ENCODE results near the gene KLHL40. TPM values are rescaled to one million over a fixed set of nuclear protein-coding genes. Genes with fewer than 3 reads are reported as not detected.

KLHL40 gene
- total RNA-seq, 1 donor, result not detected

GRCh38 chr3:42690766-42691680 lies 5.7 kb downstream of the KLHL40 start:
- H3K4me2 ChIP-seq (ENCODE audit: insufficient read depth, low read length), result no peak overlapping the region
- H4K20me1 ChIP-seq (ENCODE audit: insufficient read depth, low read length), result no peaks in the 10 kb centered on the region
- no peak overlapping the region for H3K4me3 ChIP-seq (ENCODE audit: insufficient read depth, low read length)
- H2AFZ ChIP-seq (ENCODE audit: low read length), result no peak overlapping the region
- peaks cover 22% of the 10 kb centered on the region for H3K27me3 ChIP-seq (ENCODE audit: insufficient read depth, low read length)
- peak; percentile 80 for DNase-seq (ENCODE audit: insufficient read length, low spot score, missing footprints)
- H3K36me3 ChIP-seq (ENCODE audit: insufficient read depth, low read length), result no peaks in the 10 kb centered on the region
- no peaks in the 10 kb centered on the region for H3K4me1 ChIP-seq (ENCODE audit: insufficient read depth, low read length)
- no peak overlapping the region for H3K27ac ChIP-seq (ENCODE audit: low read depth, low read length)
- TF ChIP-seq, protein P1, sequence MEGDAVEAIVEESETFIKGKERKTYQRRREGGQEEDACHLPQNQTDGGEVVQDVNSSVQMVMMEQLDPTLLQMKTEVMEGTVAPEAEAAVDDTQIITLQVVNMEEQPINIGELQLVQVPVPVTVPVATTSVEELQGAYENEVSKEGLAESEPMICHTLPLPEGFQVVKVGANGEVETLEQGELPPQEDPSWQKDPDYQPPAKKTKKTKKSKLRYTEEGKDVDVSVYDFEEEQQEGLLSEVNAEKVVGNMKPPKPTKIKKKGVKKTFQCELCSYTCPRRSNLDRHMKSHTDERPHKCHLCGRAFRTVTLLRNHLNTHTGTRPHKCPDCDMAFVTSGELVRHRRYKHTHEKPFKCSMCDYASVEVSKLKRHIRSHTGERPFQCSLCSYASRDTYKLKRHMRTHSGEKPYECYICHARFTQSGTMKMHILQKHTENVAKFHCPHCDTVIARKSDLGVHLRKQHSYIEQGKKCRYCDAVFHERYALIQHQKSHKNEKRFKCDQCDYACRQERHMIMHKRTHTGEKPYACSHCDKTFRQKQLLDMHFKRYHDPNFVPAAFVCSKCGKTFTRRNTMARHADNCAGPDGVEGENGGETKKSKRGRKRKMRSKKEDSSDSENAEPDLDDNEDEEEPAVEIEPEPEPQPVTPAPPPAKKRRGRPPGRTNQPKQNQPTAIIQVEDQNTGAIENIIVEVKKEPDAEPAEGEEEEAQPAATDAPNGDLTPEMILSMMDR (IDR thresholded peaks at IDR 0.05; ENCODE audit: extremely low read depth, low read depth, low read length), result no peak
- H3K9me3 ChIP-seq (ENCODE audit: low read depth, low read length), result no peaks in the 10 kb centered on the region
- H3K79me2 ChIP-seq (ENCODE audit: insufficient read depth, low read length), result no peaks in the 10 kb centered on the region

DNA sequence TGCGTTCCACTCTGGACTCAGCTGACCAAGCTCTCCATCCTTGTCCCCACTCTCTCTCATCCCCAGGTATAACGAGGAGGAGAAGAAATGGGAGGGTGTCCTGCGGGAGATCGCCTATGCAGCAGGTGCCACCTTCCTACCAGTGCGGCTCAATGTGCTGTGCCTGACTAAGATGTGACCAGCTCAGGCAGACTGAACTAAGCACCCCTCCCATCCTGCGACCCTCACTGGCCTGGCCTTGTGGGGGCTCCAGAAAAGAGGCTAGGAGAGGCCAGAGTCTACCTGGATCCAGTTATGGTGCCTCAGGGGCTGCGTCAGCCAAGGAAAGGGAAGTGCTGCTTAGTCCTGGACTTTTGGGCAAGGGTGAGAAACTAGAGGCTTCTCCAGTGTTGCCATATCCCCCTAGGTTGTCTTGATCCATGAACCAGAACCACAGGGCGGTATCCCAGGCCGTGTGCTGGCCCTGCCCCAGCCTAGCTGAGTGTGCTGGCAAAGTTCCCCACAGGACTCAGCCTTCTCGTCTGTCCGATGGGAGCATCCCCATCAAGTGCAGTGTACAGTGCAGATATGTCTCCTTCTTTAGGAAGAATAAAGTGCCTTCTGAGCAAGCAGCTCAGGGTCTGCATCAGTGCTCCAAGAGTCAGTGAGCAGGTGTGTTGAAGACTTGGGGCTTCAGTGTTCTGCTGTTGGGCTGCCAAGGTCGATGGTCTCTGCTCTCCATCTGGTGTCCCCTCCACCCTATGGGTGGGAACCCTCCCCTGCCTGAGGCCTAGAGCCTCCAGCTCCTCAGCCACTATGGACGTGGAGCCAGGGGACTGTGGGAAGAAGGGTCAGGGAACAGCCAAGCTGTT lies 6.7 kb downstream of the KLHL40 start:
- Histone ChIP-seq H3K9me3 (ENCODE audit: low read depth, low read length) (no peaks in the 10 kb centered on the region), H3K4me3 (ENCODE audit: insufficient read depth, low read length) (no peak overlapping the region), H3K27ac (ENCODE audit: low read depth, low read length) (no peak overlapping the region), H4K20me1 (ENCODE audit: insufficient read depth, low read length) (no peaks in the 10 kb centered on the region), H3K27me3 (ENCODE audit: insufficient read depth, low read length) (peaks cover 15% of the 10 kb centered on the region), H2AFZ (ENCODE audit: low read length) (no peak overlapping the region), H3K79me2 (ENCODE audit: insufficient read depth, low read length) (no peaks in the 10 kb centered on the region), H3K36me3 (ENCODE audit: insufficient read depth, low read length) (no peaks in the 10 kb centered on the region), H3K4me1 (ENCODE audit: insufficient read depth, low read length) (no peaks in the 10 kb centered on the region), H3K4me2 (ENCODE audit: insufficient read depth, low read length) (no peak overlapping the region)
- peak; percentile 83 for DNase-seq (ENCODE audit: insufficient read length, low spot score, missing footprints)
- TF ChIP-seq, protein P1 (IDR thresholded peaks at IDR 0.05; ENCODE audit: extremely low read depth, low read depth, low read length), result no peak

DNA sequence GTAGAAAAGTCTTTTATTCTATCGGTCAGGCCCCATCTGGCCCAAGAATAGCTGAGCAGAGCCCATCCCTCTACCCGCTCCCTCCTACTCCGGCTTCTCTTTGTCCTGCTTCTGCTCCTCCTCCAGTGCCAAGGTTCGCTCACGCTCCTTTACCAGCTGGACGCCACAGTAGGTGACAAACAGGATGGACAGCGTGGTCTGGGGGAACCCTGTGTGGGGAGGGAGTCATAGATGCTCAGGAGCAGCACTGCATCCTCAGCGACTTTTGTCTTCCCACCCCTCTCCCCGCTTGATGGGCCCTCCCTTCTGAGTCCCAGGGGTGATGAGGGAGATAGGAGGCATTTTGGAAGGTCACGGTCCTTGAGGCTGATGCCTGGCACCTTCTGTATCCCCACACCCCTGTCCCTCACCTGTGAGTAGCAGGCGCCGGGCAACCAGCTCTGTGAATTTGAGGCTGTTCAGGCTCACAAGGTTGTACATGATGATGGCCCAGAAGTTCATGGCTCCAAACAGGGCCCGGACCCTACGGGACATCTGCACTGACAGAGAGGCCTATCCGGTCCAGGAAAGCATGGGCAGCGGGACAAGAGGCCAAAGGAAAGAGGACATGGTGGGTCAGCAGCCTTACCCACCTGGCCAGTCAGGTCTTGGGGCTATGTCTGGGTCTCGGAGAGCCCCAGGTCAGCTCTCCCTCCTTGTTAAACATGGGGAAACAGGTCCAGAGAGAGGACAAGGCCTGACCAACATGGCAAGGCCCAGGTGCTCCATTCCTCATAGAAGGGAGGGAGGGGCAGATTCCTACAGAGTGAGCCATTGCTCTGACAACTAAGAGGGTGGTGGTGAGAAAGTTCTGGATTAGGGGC lies 7.6 kb downstream of the KLHL40 start:
- no peaks in the 10 kb centered on the region for H3K4me1 ChIP-seq (ENCODE audit: insufficient read depth, low read length)
- H3K79me2 ChIP-seq (ENCODE audit: insufficient read depth, low read length), result no peaks in the 10 kb centered on the region
- TF ChIP-seq, protein P1 (IDR thresholded peaks at IDR 0.05; ENCODE audit: extremely low read depth, low read depth, low read length), result no peak
- no peaks in the 10 kb centered on the region for H4K20me1 ChIP-seq (ENCODE audit: insufficient read depth, low read length)
- H3K36me3 ChIP-seq (ENCODE audit: insufficient read depth, low read length), result no peaks in the 10 kb centered on the region
- peaks cover 10% of the 10 kb centered on the region for H3K27me3 ChIP-seq (ENCODE audit: insufficient read depth, low read length)
- H3K4me2 ChIP-seq (ENCODE audit: insufficient read depth, low read length), result no peak overlapping the region
- H2AFZ ChIP-seq (ENCODE audit: low read length), result no peak overlapping the region
- DNase-seq (ENCODE audit: insufficient read length, low spot score, missing footprints), result peak; percentile 54
- H3K9me3 ChIP-seq (ENCODE audit: low read depth, low read length), result no peaks in the 10 kb centered on the region
- no peak overlapping the region for H3K27ac ChIP-seq (ENCODE audit: low read depth, low read length)
- no peak overlapping the region for H3K4me3 ChIP-seq (ENCODE audit: insufficient read depth, low read length)
